Measurements from ENCODE around the gene DRD1.
A peak's percentile ranks its signal among the peaks of the same experiment; 100 is the strongest.
"Not testable (repeated sequence)": the region's sequence is repeated elsewhere in the genome, so short reads cannot be mapped to it uniquely, and the experiment has no call there.

Gene DRD1

DNA sequence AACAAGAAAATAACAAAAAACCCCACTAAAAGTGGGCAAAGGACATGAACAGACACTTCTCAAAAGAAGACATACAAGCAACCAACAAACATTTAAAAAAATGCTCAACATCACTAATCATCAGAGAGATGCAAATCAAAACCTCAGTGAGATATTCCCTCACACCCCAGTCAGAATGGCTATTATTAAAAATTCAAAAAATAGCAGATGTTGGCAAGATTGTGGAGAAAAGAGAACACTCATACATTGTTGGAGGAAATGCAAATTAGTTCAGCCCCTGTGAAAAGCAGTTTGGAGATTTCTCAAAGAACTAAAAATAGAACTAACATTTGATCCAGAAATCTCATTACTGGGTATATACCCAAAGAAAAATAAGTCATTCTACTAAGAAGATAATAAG, 19.4 kb downstream of the DRD1 start:
- not testable (repeated sequence) for DNase-seq (ENCODE audit: low spot score)

DNA sequence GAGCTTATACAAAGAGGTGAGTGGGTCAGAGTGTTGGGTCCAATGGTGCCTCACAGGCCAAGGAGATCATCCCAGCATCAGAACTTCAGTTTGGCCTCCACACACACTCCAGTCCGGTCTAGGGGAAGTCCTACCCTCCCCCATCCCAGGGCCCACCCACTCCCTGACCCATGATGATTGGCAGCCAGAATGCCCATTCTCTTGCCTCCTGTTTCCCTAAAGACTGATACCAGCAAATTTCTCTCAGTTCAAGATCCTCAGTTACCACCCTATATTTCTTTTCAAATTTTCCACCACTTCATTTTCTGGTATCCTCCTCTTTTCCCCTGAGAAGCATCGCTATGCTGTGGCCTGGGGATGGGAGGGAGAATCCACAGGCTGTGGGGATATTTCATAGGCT, 21.9 kb downstream of the DRD1 start:
- DNase-seq (ENCODE audit: low spot score): no peak

GRCh38 chr5:175420383-175420782, 23.6 kb downstream of the DRD1 start:
- DNase-seq (ENCODE audit: low spot score): no peak

- peak; percentile 95 for DNase-seq (ENCODE audit: low spot score)
Measured at GRCh38 chr5:175418251-175418650, 25.7 kb downstream of the DRD1 start.

GRCh38 chr5:175417384-175417783, 26.6 kb downstream of the DRD1 start:
- no peak for DNase-seq (ENCODE audit: low spot score)

GRCh38 chr5:175415303-175415702, 28.7 kb downstream of the DRD1 start:
- DNase-seq (ENCODE audit: low spot score): no peak

DNA sequence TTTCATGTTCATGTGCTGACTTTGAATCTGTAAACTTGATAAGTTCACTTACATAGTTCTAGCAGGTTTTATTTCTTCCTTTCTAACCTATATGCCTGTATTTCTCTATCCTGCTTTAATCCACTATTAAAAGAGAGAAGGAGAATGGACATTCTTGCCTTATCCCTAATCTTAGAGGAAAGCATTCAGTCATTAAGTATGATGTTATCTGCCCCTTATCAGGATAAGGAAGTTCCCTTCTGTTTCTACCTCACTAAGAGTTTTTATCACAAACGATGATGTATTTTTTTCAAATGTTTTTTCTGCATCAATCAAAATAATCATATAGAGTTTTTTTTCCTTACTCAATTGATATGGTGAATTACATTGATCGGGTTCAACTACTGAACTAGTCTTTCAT, 33.1 kb downstream of the DRD1 start:
- DNase-seq (ENCODE audit: low spot score): no peak

- DNase-seq (ENCODE audit: low spot score): no peak
Measured at GRCh38 chr5:175406300-175406699, 37.7 kb downstream of the DRD1 start.

DNA sequence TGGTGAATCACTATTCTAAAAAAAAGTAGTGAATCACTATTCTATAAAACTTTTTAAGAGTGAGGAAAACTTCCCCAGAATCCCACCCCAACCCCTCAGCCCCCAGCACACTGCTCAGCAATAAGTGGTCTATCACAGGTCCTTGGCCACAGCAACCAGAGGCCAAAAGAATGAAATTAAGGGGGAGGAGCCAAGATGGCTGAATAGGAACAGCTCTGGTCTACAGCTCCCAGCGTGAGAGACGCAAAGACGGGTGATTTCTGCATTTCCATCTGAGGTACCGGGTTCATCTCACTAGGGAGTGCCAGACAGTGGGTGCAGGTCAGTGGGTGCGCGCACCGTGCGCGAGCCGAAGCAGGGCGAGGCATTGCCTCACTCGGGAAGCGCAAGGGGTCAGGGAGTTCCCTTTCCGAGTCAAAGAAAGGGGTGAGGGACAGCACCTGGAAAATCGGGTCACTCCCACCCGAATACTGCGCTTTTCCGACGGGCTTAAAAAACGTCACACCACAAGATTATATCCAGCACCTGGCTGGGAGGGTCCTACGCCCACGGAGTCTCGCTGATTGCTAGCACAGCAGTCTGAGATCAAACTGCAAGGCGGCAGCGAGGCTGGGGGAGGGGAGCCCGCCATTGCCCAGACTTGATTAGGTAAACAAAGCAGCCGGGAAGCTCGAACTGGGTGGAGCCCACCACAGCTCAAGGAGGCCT, 46.2 kb downstream of the DRD1 start:
- DNase-seq (ENCODE audit: low spot score): not testable (repeated sequence)

DNA sequence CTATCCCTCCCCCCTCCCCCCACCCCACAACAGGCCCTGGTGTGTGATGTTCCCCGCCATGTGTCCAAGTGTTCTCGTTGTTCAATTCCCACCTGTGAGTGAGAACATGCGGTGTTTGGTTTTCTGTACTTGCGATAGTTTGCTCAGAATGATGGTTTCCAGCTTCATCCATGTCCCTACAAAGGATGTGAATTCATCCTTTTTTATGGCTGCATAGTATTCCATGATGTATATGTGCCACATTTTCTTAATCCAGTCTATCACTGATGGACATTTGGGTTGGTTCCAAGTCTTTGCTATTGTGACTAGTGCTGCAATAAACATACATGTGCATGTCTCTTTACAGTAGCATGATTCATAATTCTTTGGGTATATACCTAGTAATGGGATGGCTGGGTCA, 48.6 kb downstream of the DRD1 start:
- DNase-seq (ENCODE audit: low spot score): not testable (repeated sequence)

- DNase-seq (ENCODE audit: low spot score): no peak
Measured at GRCh38 chr5:175394601-175395000, 49.4 kb downstream of the DRD1 start.

DNA sequence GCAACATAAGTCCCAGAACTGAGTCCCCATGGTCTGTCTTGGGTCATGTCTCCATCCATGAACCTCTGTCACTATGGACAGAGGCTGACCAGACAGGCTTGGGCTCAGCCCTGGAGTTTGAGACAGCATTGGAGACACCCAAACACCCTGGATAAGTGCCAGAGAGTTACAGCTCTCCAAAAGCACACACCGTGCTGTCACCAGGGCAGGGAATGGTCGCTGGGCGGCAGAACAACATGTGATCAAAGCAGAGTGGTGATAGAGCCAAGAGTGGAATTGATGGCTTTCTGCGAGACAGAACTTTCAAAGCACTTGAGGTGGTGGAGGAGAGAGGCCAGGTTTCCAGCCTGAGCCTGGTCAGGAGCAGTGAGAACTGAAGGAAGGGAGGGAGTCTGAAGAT, 50.1 kb downstream of the DRD1 start:
- no peak for DNase-seq (ENCODE audit: low spot score)

GRCh38 chr5:175392236-175392635, 51.7 kb downstream of the DRD1 start:
- DNase-seq (ENCODE audit: low spot score): no peak

GRCh38 chr5:175390352-175391083, 53.5 kb downstream of the DRD1 start:
- DNase-seq (ENCODE audit: low spot score): no peak

Measured in SW480 (cell line).